ENCODE data around the gene CFAP57.

The CFAP57 gene

GRCh38 chr1:43246466-43247213, 74.5 kb downstream of the CFAP57 start:
- DNase-seq (ENCODE audit: insufficient read length): no peak
- no peak for TF ChIP-seq TAF1 (IDR thresholded peaks at IDR 0.05; ENCODE audit: borderline replicate concordance, low read depth, low read length)
- TF ChIP-seq POLR2AphosphoS5 (IDR thresholded peaks at IDR 0.05; ENCODE audit: low read depth, low read length): no peak
- TF ChIP-seq POLR2A (IDR thresholded peaks at IDR 0.05; ENCODE audit: low read depth, low read length): no peak
- FAIRE-seq: no peak

- TF ChIP-seq POLR2AphosphoS5 (IDR thresholded peaks at IDR 0.05; ENCODE audit: low read depth, low read length) (no peak), POLR2A (IDR thresholded peaks at IDR 0.05; ENCODE audit: low read depth, low read length) (no peak), TAF1 (IDR thresholded peaks at IDR 0.05; ENCODE audit: borderline replicate concordance, low read depth, low read length) (no peak)
- FAIRE-seq (no peak), DNase-seq (ENCODE audit: insufficient read length) (no peak)
Measured at GRCh38 chr1:43247256-43247921, 75.3 kb downstream of the CFAP57 start.

- FAIRE-seq: no peak
- no peak for TF ChIP-seq TAF1 (IDR thresholded peaks at IDR 0.05; ENCODE audit: borderline replicate concordance, low read depth, low read length)
- no peak for DNase-seq (ENCODE audit: insufficient read length)
Measured at GRCh38 chr1:43250351-43250761, 78.2 kb downstream of the CFAP57 start.

GRCh38 chr1:43251024-43251423, 78.9 kb downstream of the CFAP57 start:
- TF ChIP-seq TAF1 (IDR thresholded peaks at IDR 0.05; ENCODE audit: borderline replicate concordance, low read depth, low read length) (no peak), POLR2AphosphoS5 (IDR thresholded peaks at IDR 0.05; ENCODE audit: low read depth, low read length) (no peak), POLR2A (IDR thresholded peaks at IDR 0.05; ENCODE audit: low read depth, low read length) (no peak)
- no peak for FAIRE-seq
- DNase-seq (ENCODE audit: insufficient read length): no peak

GRCh38 chr1:43252225-43252624, 80.1 kb downstream of the CFAP57 start:
- TF ChIP-seq POLR2AphosphoS5 (IDR thresholded peaks at IDR 0.05; ENCODE audit: low read depth, low read length): no peak
- TF ChIP-seq TAF1 (IDR thresholded peaks at IDR 0.05; ENCODE audit: borderline replicate concordance, low read depth, low read length): no peak
- no peak for DNase-seq (ENCODE audit: insufficient read length)
- FAIRE-seq: no peak

GRCh38 chr1:43253173-43253572, 81.0 kb downstream of the CFAP57 start:
- TF ChIP-seq POLR2AphosphoS5 (IDR thresholded peaks at IDR 0.05; ENCODE audit: low read depth, low read length) (no peak), POLR2A (IDR thresholded peaks at IDR 0.05; ENCODE audit: low read depth, low read length) (no peak), TAF1 (IDR thresholded peaks at IDR 0.05; ENCODE audit: borderline replicate concordance, low read depth, low read length) (no peak)
- DNase-seq (ENCODE audit: insufficient read length) (no peak), FAIRE-seq (no peak)

- no peak for FAIRE-seq
Measured at GRCh38 chr1:43253876-43254275, 81.7 kb downstream of the CFAP57 start.

GRCh38 chr1:43255438-43256210, 83.5 kb downstream of the CFAP57 start:
- DNase-seq (ENCODE audit: insufficient read length) (no peak), FAIRE-seq (no peak)
- no peak for TF ChIP-seq TAF1 (IDR thresholded peaks at IDR 0.05; ENCODE audit: borderline replicate concordance, low read depth, low read length)
- no peak for TF ChIP-seq POLR2A (IDR thresholded peaks at IDR 0.05; ENCODE audit: low read depth, low read length)
- TF ChIP-seq POLR2AphosphoS5 (IDR thresholded peaks at IDR 0.05; ENCODE audit: low read depth, low read length): no peak

More at GRCh38 chr1:43253876-43254275, 81.7 kb downstream of the CFAP57 start:
- TF ChIP-seq POLR2A (IDR thresholded peaks at IDR 0.05; ENCODE audit: low read depth, low read length): no peak
- TF ChIP-seq TAF1 (IDR thresholded peaks at IDR 0.05; ENCODE audit: borderline replicate concordance, low read depth, low read length): no peak
- no peak for TF ChIP-seq POLR2AphosphoS5 (IDR thresholded peaks at IDR 0.05; ENCODE audit: low read depth, low read length)
- no peak for DNase-seq (ENCODE audit: insufficient read length)

GRCh38 chr1:43256675-43257570, 84.8 kb downstream of the CFAP57 start:
- no peak for DNase-seq (ENCODE audit: insufficient read length)
- FAIRE-seq: no peak
- TF ChIP-seq POLR2AphosphoS5 (IDR thresholded peaks at IDR 0.05; ENCODE audit: low read depth, low read length): no peak
- TF ChIP-seq TAF1 (IDR thresholded peaks at IDR 0.05; ENCODE audit: borderline replicate concordance, low read depth, low read length): no peak
- TF ChIP-seq POLR2A (IDR thresholded peaks at IDR 0.05; ENCODE audit: low read depth, low read length): no peak

- DNase-seq (ENCODE audit: insufficient read length) (no peak), FAIRE-seq (no peak)
- TF ChIP-seq POLR2AphosphoS5 (IDR thresholded peaks at IDR 0.05; ENCODE audit: low read depth, low read length) (no peak), TAF1 (IDR thresholded peaks at IDR 0.05; ENCODE audit: borderline replicate concordance, low read depth, low read length) (no peak), POLR2A (IDR thresholded peaks at IDR 0.05; ENCODE audit: low read depth, low read length) (no peak)
Measured at GRCh38 chr1:43258370-43258769, 86.2 kb downstream of the CFAP57 start.

- DNase-seq (ENCODE audit: insufficient read length) (no peak), FAIRE-seq (no peak)
Measured at GRCh38 chr1:43265431-43265830, 93.3 kb downstream of the CFAP57 start.

More at GRCh38 chr1:43265431-43265830, 93.3 kb downstream of the CFAP57 start:
- TF ChIP-seq POLR2AphosphoS5 (IDR thresholded peaks at IDR 0.05; ENCODE audit: low read depth, low read length) (no peak), TAF1 (IDR thresholded peaks at IDR 0.05; ENCODE audit: borderline replicate concordance, low read depth, low read length) (no peak), POLR2A (IDR thresholded peaks at IDR 0.05; ENCODE audit: low read depth, low read length) (no peak)
